T-helper 2 cell treated with Interferon-gamma antibody and Interleukin-4, amounts not matched to agents 5 μg/mL and 100 μg/mL, for 36 hours (primary cell): Measurements from ENCODE around the gene ANHX.
"Not testable (repeated sequence)": the region's sequence is repeated elsewhere in the genome, so short reads cannot be mapped to it uniquely, and the experiment has no call there.

Source experiments
- DNase-seq: peaks from one replicate; pipeline ENCODE4 v3.0.0; 2021; ENCODE audit warnings: low spot score
- H3K27ac Mint-ChIP-seq: one replicate; pipeline ENCODE4 v1.8.0; 2021; ENCODE audit warnings: mild to moderate bottlenecking, mixed read lengths
- H3K27me3 Mint-ChIP-seq: one replicate; pipeline ENCODE4 v1.8.0; 2021; ENCODE audit warnings: low read depth, mixed read lengths
- H3K36me3 Mint-ChIP-seq: one replicate; pipeline ENCODE4 v1.8.0; 2021; ENCODE audit warnings: low read depth, mixed read lengths
- H3K4me1 Mint-ChIP-seq: one replicate; pipeline ENCODE4 v1.8.0; 2021; ENCODE audit warnings: low read depth, mixed read lengths
- H3K4me3 Mint-ChIP-seq: one replicate; pipeline ENCODE4 v1.8.0; 2022; ENCODE audit warnings: mild to moderate bottlenecking, moderate library complexity, mixed read lengths
- H3K9me3 Mint-ChIP-seq: one replicate; pipeline ENCODE4 v1.8.0; 2021; ENCODE audit warnings: mixed read lengths

ANHX gene

DNA sequence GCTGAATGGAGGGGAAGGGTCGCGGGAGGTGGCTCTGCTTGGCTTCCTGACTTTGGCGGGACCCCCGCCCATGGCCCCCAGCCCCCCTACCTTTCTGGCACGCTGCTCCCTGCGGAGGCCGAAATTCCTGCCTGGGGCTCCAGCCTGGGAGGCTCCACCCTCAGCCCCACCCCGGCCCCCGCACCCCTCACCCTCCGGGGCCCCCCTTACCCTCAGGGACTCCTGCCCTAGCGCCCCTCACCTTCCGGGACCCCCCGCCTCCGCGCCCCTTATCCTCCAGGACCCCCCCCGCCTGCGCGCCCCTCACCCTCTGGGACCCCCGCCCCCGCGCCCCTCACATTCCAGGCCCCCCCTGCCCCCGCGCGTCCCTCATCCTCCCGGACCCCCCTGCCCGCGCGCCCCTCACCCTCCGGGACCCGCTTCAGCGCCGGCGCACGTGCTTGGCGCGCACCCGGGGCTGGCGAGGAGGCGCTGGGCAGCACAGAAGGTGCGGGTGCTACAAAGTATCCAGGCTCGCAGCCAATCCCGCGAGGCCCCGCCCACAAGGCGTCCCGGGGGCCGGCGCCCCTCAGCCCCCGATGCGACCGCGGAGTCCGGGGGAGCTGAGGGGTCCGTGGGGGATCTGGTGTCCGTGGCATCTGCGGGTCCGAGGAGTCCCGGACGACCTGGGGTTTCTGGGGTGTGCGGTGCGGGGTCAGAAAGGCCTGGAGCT is at the start of gene ANHX:
TSS of gene ANHX (minus strand) at position 477 of the 712 bp plus-strand sequence. CDS start 1,521 bp downstream, outside the sequence.
- H3K4me1 Mint-ChIP-seq: no peaks in the 10 kb centered on the region

DNA sequence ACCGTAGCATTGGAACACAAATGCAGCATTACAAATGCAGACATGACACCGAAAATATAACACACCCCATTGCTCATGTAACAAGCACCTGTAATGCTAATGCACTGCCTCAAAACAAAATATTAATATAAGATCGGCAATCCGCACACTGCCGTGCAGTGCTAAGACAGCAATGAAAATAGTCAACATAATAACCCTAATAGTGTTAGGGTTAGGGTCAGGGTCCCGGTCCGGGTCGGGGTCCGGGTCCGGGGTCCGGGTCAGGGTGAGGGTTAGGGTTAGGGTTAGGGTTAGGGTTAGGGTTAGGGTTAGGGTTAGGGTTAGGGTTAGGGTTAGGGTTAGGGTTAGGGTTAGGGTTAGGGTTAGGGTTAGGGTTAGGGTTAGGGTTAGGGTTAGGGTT is 29.0 kb upstream of the ANHX start:
- not testable (repeated sequence) for H3K27me3 Mint-ChIP-seq, H3K4me3 Mint-ChIP-seq, H3K4me1 Mint-ChIP-seq, H3K27ac Mint-ChIP-seq, DNase-seq, H3K36me3 Mint-ChIP-seq, H3K9me3 Mint-ChIP-seq

More for the DNA sequence above, at the start of gene ANHX:
- DNase-seq: no peak
- peaks cover 3% of the 10 kb centered on the region for H3K36me3 Mint-ChIP-seq
- H3K9me3 Mint-ChIP-seq: peaks cover 39% of the 10 kb centered on the region
- H3K4me3 Mint-ChIP-seq: no peak within 1 kb of the TSS
- no peaks in the 10 kb centered on the region for H3K27me3 Mint-ChIP-seq
- no peak within 1 kb of the TSS for H3K27ac Mint-ChIP-seq

DNA sequence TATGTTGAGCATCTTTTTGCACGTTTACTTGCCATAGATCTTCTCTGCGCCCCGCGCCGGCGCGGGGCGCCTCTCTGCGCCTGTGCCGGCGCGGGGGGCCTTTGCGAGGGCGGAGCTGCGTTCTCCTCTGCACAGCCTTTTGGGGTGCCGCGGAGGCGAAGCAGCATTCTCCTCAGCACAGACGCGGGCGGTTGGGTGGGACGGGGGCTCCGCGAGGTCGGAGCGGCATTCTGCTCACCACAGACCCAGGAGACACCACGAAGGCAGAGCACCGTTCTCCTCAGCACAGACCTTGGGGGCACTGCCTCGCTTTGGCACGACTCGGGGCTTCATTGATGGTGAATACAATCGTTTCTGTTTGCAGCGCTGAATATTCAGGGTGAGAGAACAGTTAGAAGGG is 28.5 kb upstream of the ANHX start:
- H3K27ac Mint-ChIP-seq: no peak overlapping the region
- H3K27me3 Mint-ChIP-seq: no peaks in the 10 kb centered on the region
- no peaks in the 10 kb centered on the region for H3K4me1 Mint-ChIP-seq
- DNase-seq: no peak
- peaks cover 3% of the 10 kb centered on the region for H3K9me3 Mint-ChIP-seq
- H3K4me3 Mint-ChIP-seq: no peak overlapping the region
- H3K36me3 Mint-ChIP-seq: no peaks in the 10 kb centered on the region

DNA sequence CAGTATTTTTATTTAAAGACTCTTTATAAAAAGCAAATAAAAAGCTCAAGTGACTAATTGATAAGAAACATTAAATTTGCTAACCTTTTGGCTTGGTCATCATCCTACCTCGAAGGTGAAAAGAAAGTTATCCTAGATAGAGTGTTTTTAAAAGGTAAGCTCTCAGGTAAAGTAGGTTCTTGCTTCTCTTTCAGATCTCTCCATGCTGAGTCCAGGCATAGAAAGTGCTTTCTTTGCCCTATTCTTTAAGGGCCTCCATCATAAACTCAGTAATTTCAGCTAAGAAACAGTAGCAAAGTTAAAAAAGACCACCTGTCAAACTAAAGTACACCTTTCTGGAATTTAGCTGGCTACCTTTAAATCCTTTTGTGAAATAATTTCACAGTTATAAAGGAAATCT is 20.6 kb upstream of the ANHX start:
- DNase-seq: no peak
- H3K4me1 Mint-ChIP-seq: no peaks in the 10 kb centered on the region
- no peak overlapping the region for H3K27ac Mint-ChIP-seq
- H3K4me3 Mint-ChIP-seq: no peak overlapping the region
- no peaks in the 10 kb centered on the region for H3K36me3 Mint-ChIP-seq
- H3K9me3 Mint-ChIP-seq: peaks cover 41% of the 10 kb centered on the region
- no peaks in the 10 kb centered on the region for H3K27me3 Mint-ChIP-seq

DNA sequence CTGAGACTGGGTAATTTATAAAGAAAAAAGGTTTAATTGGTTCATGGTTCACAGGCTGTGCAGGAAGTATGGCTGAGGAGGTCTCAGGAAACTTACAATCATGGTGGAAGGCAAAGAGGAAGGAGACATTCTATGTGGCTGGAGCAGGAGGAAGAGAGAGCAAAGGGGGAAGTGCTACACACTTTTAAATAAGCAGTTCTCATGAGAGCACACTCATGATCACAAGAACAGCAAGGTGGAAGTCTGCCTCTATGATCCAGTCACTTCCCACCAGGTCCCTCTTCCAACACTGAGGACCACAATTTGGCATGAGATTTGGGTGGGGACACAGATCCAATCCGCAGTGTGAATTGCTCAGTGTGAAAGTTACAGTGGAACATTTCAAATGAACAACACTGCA is 20.2 kb upstream of the ANHX start:
- H3K4me1 Mint-ChIP-seq, DNase-seq, H3K36me3 Mint-ChIP-seq, H3K27me3 Mint-ChIP-seq, H3K4me3 Mint-ChIP-seq, H3K27ac Mint-ChIP-seq: not testable (repeated sequence)
- peaks cover 46% of the 10 kb centered on the region for H3K9me3 Mint-ChIP-seq

DNA sequence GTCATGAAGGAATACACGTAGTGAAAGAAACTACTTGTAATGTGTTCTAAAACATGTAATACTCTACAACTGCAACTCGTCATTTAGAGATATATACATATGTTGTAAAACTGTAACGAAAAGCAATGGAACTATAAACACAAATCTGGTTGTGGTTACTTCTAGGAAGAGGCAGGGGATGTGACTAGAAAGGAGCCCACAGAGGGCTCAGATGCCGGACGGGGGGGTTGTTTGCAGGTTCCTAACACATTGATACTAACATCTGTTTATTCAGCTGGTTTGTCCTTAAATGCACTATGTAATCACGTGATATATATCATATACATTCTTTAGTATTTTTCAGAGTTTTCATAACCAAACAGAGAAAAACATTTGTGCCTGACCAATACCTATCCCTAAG is 16.1 kb upstream of the ANHX start:
- Mint-ChIP-seq H3K4me3 (no peak overlapping the region), H3K4me1 (no peaks in the 10 kb centered on the region), H3K27me3 (no peaks in the 10 kb centered on the region), H3K27ac (no peak overlapping the region), H3K36me3 (no peaks in the 10 kb centered on the region), H3K9me3 (peaks cover 66% of the 10 kb centered on the region)
- DNase-seq: no peak

DNA sequence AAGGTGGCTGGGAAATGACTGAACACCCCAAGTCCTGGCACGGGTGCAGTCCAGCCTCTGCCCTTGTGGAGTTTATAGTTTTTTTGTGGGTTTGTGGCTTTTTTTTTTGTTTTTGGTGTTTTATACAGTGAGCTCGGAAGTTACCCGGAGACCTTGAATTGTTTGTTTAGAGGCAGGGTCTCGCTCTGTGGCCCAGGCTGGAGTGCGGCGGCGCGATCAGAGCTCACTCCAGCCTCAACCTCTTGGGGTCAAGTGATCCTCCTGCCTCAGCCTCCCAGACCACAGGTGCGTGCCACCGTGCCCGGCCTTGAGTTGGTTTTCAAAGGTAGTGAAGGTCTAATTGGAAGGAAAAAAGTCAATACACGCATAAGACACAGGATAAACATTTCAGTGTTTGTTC is 879 bp upstream of the ANHX start:
- Mint-ChIP-seq H3K27me3 (no peaks in the 10 kb centered on the region), H3K9me3 (peaks cover 43% of the 10 kb centered on the region), H3K27ac (no peak overlapping the region), H3K4me3 (no peak overlapping the region), H3K36me3 (peaks cover 3% of the 10 kb centered on the region), H3K4me1 (no peaks in the 10 kb centered on the region)
- DNase-seq: no peak

DNA sequence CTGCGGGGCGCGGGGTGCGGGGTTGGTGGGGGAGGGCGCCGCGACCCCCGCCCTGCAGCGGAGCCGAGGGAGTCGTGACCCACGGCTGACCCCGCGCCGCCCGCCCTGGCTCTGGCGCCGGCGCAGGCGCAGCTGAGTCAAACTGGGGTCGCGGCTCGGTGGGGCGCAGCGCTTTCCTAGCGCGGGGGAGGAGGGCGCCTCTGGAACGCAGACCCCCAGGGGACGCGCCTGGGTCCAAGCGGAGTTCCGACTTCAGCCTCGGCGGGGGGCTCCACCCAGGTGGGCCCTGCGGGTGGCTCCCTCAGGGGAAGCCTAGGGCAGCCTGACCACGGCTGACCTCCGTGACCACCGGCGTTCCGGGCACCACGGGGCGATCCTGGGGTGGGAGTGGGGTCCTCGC is 467 bp upstream of the ANHX start:
- Mint-ChIP-seq H3K27me3 (no peaks in the 10 kb centered on the region), H3K36me3 (peaks cover 3% of the 10 kb centered on the region), H3K9me3 (peaks cover 42% of the 10 kb centered on the region), H3K4me3 (no peak overlapping the region), H3K4me1 (no peaks in the 10 kb centered on the region), H3K27ac (no peak overlapping the region)
- DNase-seq: no peak

DNA sequence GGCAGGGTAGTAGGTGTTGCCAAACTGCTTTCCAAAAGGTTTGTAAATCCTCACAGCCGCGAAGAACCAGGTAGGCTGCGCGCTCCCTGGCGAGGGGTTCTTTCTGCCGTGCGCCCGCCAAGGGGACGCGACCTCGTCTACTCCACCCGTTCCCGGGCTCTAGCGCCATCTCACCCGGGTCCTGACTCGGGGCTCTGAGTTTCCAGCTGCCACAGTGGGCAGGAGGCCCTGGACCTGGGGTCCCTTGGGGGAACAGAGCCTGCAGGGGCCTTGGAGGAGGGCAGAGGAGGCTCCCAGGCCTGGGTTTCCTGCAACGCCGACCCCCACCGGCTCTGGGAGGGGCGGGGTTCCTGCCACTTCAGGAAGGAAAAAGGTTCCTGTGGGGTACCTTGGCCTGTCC is 706 bp downstream of the ANHX start:
- no peak overlapping the region for H3K27ac Mint-ChIP-seq
- H3K9me3 Mint-ChIP-seq: peaks cover 38% of the 10 kb centered on the region
- H3K4me1 Mint-ChIP-seq: no peaks in the 10 kb centered on the region
- DNase-seq: no peak
- no peak overlapping the region for H3K4me3 Mint-ChIP-seq
- H3K27me3 Mint-ChIP-seq: no peaks in the 10 kb centered on the region
- peaks cover 3% of the 10 kb centered on the region for H3K36me3 Mint-ChIP-seq

DNA sequence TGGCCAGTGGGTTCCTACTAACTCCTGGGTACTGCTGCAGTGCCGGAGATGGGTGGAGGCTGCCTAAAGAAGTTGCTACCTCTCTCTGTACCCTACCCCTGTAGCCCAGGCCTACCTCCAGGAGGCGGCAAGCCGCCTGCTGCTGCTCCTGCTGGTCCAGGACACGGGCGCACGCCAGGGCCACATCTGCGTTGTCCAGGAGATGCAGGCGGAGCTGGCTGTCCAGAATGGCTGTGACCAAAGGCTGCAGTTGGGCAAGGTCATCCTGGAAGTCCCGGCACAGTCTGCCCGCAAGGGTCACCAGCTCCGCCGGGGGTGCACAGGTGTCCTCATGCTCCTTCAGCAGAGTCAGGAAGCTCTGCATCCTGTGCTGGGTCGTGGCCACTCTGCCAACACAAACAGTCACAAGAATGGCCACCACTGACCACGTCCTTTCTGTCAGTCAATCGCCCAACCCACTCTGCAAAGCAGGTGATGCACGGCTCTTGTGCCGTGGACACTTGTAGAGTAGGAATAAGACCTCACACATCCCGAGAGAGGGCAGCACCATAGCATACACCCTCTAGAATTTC is 1.6 kb downstream of the ANHX start:
- Mint-ChIP-seq H3K36me3 (peaks cover 5% of the 10 kb centered on the region), H3K9me3 (peaks cover 37% of the 10 kb centered on the region), H3K27me3 (no peaks in the 10 kb centered on the region), H3K4me3 (no peak overlapping the region), H3K4me1 (no peaks in the 10 kb centered on the region), H3K27ac (no peak overlapping the region)
- no peak for DNase-seq

DNA sequence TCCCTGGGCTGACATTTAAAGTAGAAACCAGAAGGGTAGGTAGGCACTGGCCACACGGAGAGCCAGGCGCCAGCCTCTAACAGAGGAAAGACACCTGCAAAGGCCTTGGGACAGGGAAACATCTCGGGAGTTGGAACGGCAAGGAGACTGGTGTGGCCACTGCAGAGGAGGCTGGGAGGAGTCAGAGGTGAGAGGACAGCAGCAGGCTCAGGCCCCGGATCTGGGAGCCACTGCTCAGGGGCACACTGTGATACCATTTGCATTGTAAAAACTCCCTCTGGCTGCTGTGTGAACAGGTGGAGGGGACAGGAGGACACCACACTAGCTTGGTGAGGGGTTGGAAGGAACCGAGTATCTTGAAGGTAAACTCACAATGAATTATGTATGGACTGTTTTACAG is 2.7 kb downstream of the ANHX start:
- DNase-seq: no peak
- Mint-ChIP-seq H3K27me3 (no peaks in the 10 kb centered on the region), H3K4me1 (no peaks in the 10 kb centered on the region), H3K9me3 (peaks cover 48% of the 10 kb centered on the region), H3K36me3 (peaks cover 5% of the 10 kb centered on the region), H3K4me3 (no peak overlapping the region), H3K27ac (no peak overlapping the region)

DNA sequence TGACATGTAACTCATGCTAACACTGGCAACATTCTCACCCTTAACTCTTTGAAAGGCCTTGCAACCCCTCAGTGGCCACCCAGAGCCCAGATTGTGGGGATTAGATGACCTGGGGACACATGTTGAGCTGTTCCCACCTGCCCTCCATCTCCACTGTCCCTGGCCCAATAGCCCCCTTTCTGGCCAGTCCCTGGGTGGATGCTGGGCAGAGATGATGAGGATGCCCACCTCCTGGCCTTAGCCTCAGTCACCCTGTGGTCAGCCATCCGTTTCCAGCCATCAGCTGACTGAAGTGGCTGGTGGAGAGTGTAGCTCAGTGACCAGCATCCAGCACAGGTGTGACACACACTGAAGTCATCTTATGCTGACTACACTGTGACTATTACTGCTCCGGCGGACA is 4.7 kb downstream of the ANHX start:
- Mint-ChIP-seq H3K4me1 (no peaks in the 10 kb centered on the region), H3K27me3 (no peaks in the 10 kb centered on the region), H3K4me3 (no peak overlapping the region), H3K27ac (no peak overlapping the region), H3K36me3 (peaks cover 5% of the 10 kb centered on the region), H3K9me3 (peaks cover 54% of the 10 kb centered on the region)
- no peak for DNase-seq

DNA sequence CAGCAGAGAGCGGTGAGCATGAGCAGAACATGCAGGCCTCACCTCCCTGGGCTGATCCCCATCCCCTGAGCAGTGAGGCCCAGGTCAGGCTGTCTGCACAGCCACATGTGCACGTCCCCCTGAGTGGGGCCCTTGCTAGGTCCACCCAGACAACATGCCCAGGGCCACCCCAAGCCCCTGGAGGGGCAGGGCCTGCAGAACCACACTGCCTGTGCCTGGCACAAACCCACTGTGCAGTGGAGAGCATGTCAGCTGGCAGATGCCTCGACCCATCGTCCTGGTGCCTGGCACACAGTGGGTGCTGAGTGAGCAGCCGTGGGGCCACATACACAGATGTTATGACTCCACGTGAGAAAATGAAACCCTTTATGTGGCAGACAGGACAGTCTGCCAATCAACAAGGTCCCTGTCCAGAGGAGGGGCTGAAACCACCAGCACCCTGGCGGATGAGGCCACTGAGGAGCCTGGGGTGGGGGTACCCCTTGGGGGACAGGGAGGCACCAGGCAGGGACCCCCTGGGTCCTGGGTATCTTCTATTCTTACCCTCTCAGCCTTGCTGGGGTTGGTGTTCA is 8.3 kb downstream of the ANHX start:
- peaks cover 55% of the 10 kb centered on the region for H3K9me3 Mint-ChIP-seq
- H3K36me3 Mint-ChIP-seq: peaks cover 2% of the 10 kb centered on the region
- H3K4me1 Mint-ChIP-seq: no peaks in the 10 kb centered on the region
- no peak overlapping the region for H3K4me3 Mint-ChIP-seq
- no peak for DNase-seq
- H3K27ac Mint-ChIP-seq: no peak overlapping the region
- H3K27me3 Mint-ChIP-seq: no peaks in the 10 kb centered on the region

DNA sequence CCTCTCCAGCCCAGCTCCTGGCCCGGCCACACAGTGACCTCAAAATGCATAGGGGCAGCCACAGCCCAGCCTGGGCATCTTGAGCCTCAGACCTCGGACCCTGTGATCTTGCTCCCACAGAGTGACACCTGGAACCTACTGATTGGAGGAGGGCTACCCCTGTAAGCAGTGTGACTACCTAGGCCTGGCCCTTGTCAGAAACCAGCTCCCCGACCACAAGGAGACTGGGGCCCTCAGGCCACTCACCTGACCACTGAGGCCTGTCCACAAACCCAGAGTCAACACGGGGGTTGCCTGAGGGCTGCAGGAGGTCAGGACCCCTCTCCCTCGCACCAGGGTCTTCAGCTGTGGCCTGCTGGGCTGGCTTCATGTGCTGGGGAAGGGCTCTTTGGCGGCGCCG is 9.0 kb downstream of the ANHX start:
- H3K4me1 Mint-ChIP-seq: no peaks in the 10 kb centered on the region
- DNase-seq: no peak
- no peak overlapping the region for H3K27ac Mint-ChIP-seq
- peaks cover 2% of the 10 kb centered on the region for H3K36me3 Mint-ChIP-seq
- H3K9me3 Mint-ChIP-seq: peaks cover 61% of the 10 kb centered on the region
- no peaks in the 10 kb centered on the region for H3K27me3 Mint-ChIP-seq
- H3K4me3 Mint-ChIP-seq: no peak overlapping the region

DNA sequence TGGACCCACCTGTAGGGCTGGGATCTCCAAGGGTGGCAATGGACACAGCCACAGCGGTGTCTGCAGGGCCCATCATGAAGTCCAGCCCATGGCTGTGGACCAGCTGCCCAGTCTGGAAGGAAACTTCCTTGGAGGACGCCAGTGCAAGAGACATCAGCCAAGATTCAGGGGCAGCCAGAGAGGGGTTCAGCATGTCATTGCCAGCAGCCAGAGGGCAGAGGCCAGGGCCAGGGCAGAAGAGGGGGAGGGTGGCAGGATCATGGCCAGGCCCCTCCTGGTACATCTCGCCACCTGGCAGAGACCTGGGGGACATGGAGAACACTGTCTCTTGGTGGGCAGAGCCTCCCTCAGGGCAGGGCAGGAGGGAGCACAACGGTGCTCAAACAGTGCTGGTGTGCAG is 10.2 kb downstream of the ANHX start:
- Mint-ChIP-seq H3K4me3 (no peak overlapping the region), H3K27ac (no peak overlapping the region), H3K4me1 (no peaks in the 10 kb centered on the region), H3K9me3 (peaks cover 55% of the 10 kb centered on the region), H3K36me3 (peaks cover 2% of the 10 kb centered on the region), H3K27me3 (no peaks in the 10 kb centered on the region)
- no peak for DNase-seq
